Subcutaneous abdominal adipose tissue (tissue), 5 donors: ENCODE results near the gene METTL14.
"Not testable (repeated sequence)": the region's sequence is repeated elsewhere in the genome, so short reads cannot be mapped to it uniquely, and the experiment has no call there.

Experiments used
- H3K27ac ChIP-seq: one replicate; pipeline ENCODE4 v1.7.0; 2013; ENCODE audit warnings: low read depth, mild to moderate bottlenecking, inconsistent platforms, low read length, moderate library complexity
- H3K27me3 ChIP-seq, 5 donors: one replicate each; pipeline ENCODE4 v1.7.0; 2013; ENCODE audit warnings: low read length in 5 of 5, inconsistent platforms in 1 of 5; ENCODE audit not compliant: control insufficient read depth in 5 of 5, insufficient read depth in 4 of 5
- H3K36me3 ChIP-seq, 5 donors: one replicate each; pipeline ENCODE4 v1.7.0; 2013; ENCODE audit warnings: low read length in 5 of 5; ENCODE audit not compliant: control insufficient read depth in 5 of 5, insufficient read depth in 5 of 5
- H3K4me1 ChIP-seq, 5 donors: one replicate each; pipeline ENCODE4 v1.7.0; 2013; ENCODE audit warnings: low read length in 5 of 5, mild to moderate bottlenecking in 3 of 5, moderate library complexity in 1 of 5; ENCODE audit not compliant: control insufficient read depth in 5 of 5, insufficient read depth in 5 of 5
- H3K4me3 ChIP-seq, 5 donors: one replicate each; pipeline ENCODE4 v1.7.0; 2013; ENCODE audit warnings: low read length in 5 of 5, low read depth in 1 of 5
- H3K9ac ChIP-seq, 5 donors: one replicate each; pipeline ENCODE4 v1.7.0; 2013; ENCODE audit warnings: low read length in 5 of 5, mild to moderate bottlenecking in 4 of 5, moderate library complexity in 3 of 5
- H3K9me3 ChIP-seq, 5 donors: one replicate each; pipeline ENCODE4 v1.7.0; 2013; ENCODE audit warnings: low read length in 5 of 5; ENCODE audit not compliant: control insufficient read depth in 5 of 5
- donor health status: healthy.
- donor health status: healthy.
- donor health status: healthy.
- donor health status: healthy.
- donor health status: healthy.

METTL14 gene

GRCh38 chr4:118684873-118685811, at the start of gene METTL14:
Gene METTL14 (plus strand): TSS chr4:118685392. CDS start chr4:118685535, 143 bp downstream.
- Histone ChIP-seq H3K36me3 (peaks cover 4 to 17% (median 14%) of the 10 kb centered on the region in 5 donors), H3K9ac (peak within 1 kb of the TSS; percentile 64 to 96 (median 90)), H3K9me3 (no peaks in the 10 kb centered on the region), H3K4me1 (peaks cover 0 to 20% (median 18%) of the 10 kb centered on the region in 5 donors), H3K4me3 (peak within 1 kb of the TSS; percentile 77 to 98 (median 87)), H3K27me3 (no peaks in the 10 kb centered on the region), H3K27ac (peak within 1 kb of the TSS; percentile 86)

- not testable (repeated sequence) for H3K4me1 ChIP-seq, H3K9me3 ChIP-seq, H3K27ac ChIP-seq, H3K27me3 ChIP-seq, H3K4me3 ChIP-seq, H3K9ac ChIP-seq
- H3K36me3 ChIP-seq, result peaks cover 0 to 19% (median 6%) of the 10 kb centered on the region in 5 donors
Measured at GRCh38 chr4:118636126-118636525, 49.1 kb upstream of the METTL14 start.

GRCh38 chr4:118664665-118665064, 20.5 kb upstream of the METTL14 start:
- H3K4me3 ChIP-seq, H3K27me3 ChIP-seq, H3K27ac ChIP-seq, H3K36me3 ChIP-seq, H3K4me1 ChIP-seq, H3K9ac ChIP-seq, H3K9me3 ChIP-seq: not testable (repeated sequence)

GRCh38 chr4:118669220-118669619, 16.0 kb upstream of the METTL14 start:
- not testable (repeated sequence) for H3K4me3 ChIP-seq, H3K27me3 ChIP-seq, H3K9me3 ChIP-seq, H3K4me1 ChIP-seq, H3K27ac ChIP-seq, H3K9ac ChIP-seq, H3K36me3 ChIP-seq

- not testable (repeated sequence) for H3K4me1 ChIP-seq, H3K27me3 ChIP-seq, H3K36me3 ChIP-seq, H3K9me3 ChIP-seq, H3K4me3 ChIP-seq, H3K9ac ChIP-seq, H3K27ac ChIP-seq
Measured at GRCh38 chr4:118670968-118671367, 14.2 kb upstream of the METTL14 start.

GRCh38 chr4:118676128-118676527, 9.1 kb upstream of the METTL14 start:
- H3K9me3 ChIP-seq, result no peaks in the 10 kb centered on the region
- no peak overlapping the region for H3K27ac ChIP-seq
- no peak overlapping the region for H3K4me3 ChIP-seq
- no peak overlapping the region for H3K9ac ChIP-seq
- H3K27me3 ChIP-seq, result no peaks in the 10 kb centered on the region
- H3K4me1 ChIP-seq, result no peaks in the 10 kb centered on the region
- no peaks in the 10 kb centered on the region for H3K36me3 ChIP-seq

- H3K4me1 ChIP-seq, result peaks cover 0 to 5% (median 2%) of the 10 kb centered on the region in 5 donors
- no peaks in the 10 kb centered on the region for H3K9me3 ChIP-seq
- no peaks in the 10 kb centered on the region for H3K36me3 ChIP-seq
- no peak overlapping the region for H3K4me3 ChIP-seq
- no peaks in the 10 kb centered on the region for H3K27me3 ChIP-seq
- H3K9ac ChIP-seq, result no peak overlapping the region
- no peak overlapping the region for H3K27ac ChIP-seq
Measured at GRCh38 chr4:118680808-118681207, 4.4 kb upstream of the METTL14 start.

GRCh38 chr4:118682928-118683327, 2.3 kb upstream of the METTL14 start:
- H3K4me1 ChIP-seq, result peaks cover 0 to 20% (median 18%) of the 10 kb centered on the region in 5 donors
- no peak overlapping the region for H3K27ac ChIP-seq
- H3K36me3 ChIP-seq, result peaks cover 0 to 2% (median under 1%) of the 10 kb centered on the region in 5 donors
- no peak overlapping the region for H3K4me3 ChIP-seq
- H3K27me3 ChIP-seq, result no peaks in the 10 kb centered on the region
- H3K9ac ChIP-seq, result no peak overlapping the region
- no peaks in the 10 kb centered on the region for H3K9me3 ChIP-seq

GRCh38 chr4:118683513-118683912, 1.7 kb upstream of the METTL14 start:
- Histone ChIP-seq H3K9ac (no peak overlapping the region), H3K9me3 (no peaks in the 10 kb centered on the region), H3K27me3 (no peaks in the 10 kb centered on the region), H3K4me3 (no peak overlapping the region), H3K4me1 (peaks cover 0 to 20% (median 18%) of the 10 kb centered on the region in 5 donors), H3K27ac (no peak overlapping the region), H3K36me3 (peaks cover 0 to 6% (median 4%) of the 10 kb centered on the region in 5 donors)

GRCh38 chr4:118703118-118703517, 17.9 kb downstream of the METTL14 start:
- no peak overlapping the region for H3K4me3 ChIP-seq
- no peak overlapping the region for H3K27ac ChIP-seq
- H3K9me3 ChIP-seq, result no peaks in the 10 kb centered on the region
- no peaks in the 10 kb centered on the region for H3K27me3 ChIP-seq
- no peak overlapping the region for H3K9ac ChIP-seq
- peaks cover 39 to 76% (median 58%) of the 10 kb centered on the region in 5 donors for H3K36me3 ChIP-seq
- no peaks in the 10 kb centered on the region for H3K4me1 ChIP-seq
